ENCODE data around the gene RPP25L. TPM values are rescaled to one million over a fixed set of nuclear protein-coding genes. Genes with fewer than 3 reads are reported as not detected.

RPP25L gene
- total and polyA plus RNA-seq, 2 of the 4 experiments (the other 2 are of a cell fraction), result 20.4 to 26.3 TPM

DNA sequence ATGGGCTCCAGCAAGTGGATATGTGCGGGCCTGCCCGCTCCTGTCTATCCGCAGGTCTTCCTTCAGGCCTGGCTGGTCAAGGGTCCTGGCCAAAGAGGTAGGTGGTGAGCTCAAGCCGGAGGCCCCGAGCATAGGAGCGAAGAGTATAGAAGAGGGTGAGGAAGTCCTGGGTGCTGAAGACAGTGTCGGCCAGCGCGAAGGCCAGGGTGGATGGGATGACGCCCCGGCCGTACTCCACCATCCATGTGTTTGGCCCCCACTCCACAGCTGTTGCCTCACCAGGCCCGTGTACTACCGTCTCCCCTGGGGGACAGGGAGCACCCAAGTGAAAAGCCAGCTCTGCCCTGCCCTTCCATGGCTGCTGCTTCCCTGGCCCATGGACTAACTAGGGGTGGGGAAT lies 23.7 kb upstream of the RPP25L start:
- H2BK15ac ChIP-seq (ENCODE audit: low read depth, low read length), result no peak overlapping the region
- no peak overlapping the region for H4K5ac ChIP-seq (ENCODE audit: low read depth, low read length)
- CTCF ChIA-PET, result no interaction called here
- H3K4me1 ChIP-seq (ENCODE audit: control insufficient read depth, insufficient read depth, low read length), result peaks cover 4% of the 10 kb centered on the region
- H2AK5ac ChIP-seq (ENCODE audit: low read depth, low read length), result no peak overlapping the region
- H2BK20ac ChIP-seq (ENCODE audit: low read depth, low read length), result no peak overlapping the region
- peaks cover 7% of the 10 kb centered on the region for H3K27me3 ChIP-seq (ENCODE audit: control insufficient read depth, insufficient read depth, low read length)
- H2BK5ac ChIP-seq (ENCODE audit: low read depth, low read length, poor library complexity, severe bottlenecking), result no peak overlapping the region
- H2AK9ac ChIP-seq (replicated peaks; ENCODE audit: low read depth, low read length, poor library complexity), result no peak overlapping the region
- H3K36me3 ChIP-seq (ENCODE audit: control insufficient read depth, insufficient read depth, low read length), result peaks cover 6% of the 10 kb centered on the region
- DNase-seq, result no peak
- no peak overlapping the region for H4K8ac ChIP-seq (ENCODE audit: low read depth in 2 of 2, low read length in 2 of 2)
- no peak overlapping the region for H3K14ac ChIP-seq (replicated peaks; ENCODE audit: low read depth, low read length)
- TF ChIP-seq RAD21 (IDR thresholded peaks at IDR 0.05; ENCODE audit: low read length), result no peak
- TF ChIP-seq, protein P1, sequence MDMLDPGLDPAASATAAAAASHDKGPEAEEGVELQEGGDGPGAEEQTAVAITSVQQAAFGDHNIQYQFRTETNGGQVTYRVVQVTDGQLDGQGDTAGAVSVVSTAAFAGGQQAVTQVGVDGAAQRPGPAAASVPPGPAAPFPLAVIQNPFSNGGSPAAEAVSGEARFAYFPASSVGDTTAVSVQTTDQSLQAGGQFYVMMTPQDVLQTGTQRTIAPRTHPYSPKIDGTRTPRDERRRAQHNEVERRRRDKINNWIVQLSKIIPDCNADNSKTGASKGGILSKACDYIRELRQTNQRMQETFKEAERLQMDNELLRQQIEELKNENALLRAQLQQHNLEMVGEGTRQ (IDR thresholded peaks at IDR 0.05; ENCODE audit: low read depth, low read length), result no peak
- ATAC-seq (ENCODE audit: low read depth), result no peak
- H3K4ac ChIP-seq (ENCODE audit: low read depth, low read length), result no peak overlapping the region
- peaks cover 9% of the 10 kb centered on the region; the same call in 1 of the 2 replicates for H4K20me1 ChIP-seq (ENCODE audit: insufficient read depth, low read length)
- no peak overlapping the region for H3K56ac ChIP-seq (ENCODE audit: extremely low read depth, insufficient read depth, low read length)
- no peak overlapping the region for H3K18ac ChIP-seq (ENCODE audit: low read depth, low read length)
- H3K27ac ChIP-seq (ENCODE audit: insufficient read depth, low read length), result no peak overlapping the region
- no peak overlapping the region for H3K4me2 ChIP-seq (ENCODE audit: low read depth, low read length)
- BruUV-seq (replicated peaks), result no TSS peak
- in situ Hi-C loops (cut with MboI; ENCODE audit: low sequenced_read_pairs), result no loop called here
- POLR2A ChIA-PET (ENCODE audit: unreplicated experiment), result no interaction called here
- no peaks in the 10 kb centered on the region for H3K9me3 ChIP-seq (ENCODE audit: control insufficient read depth, insufficient read depth, low read length)
- H3K23ac ChIP-seq (ENCODE audit: low read depth, low read length), result no peak overlapping the region
- no peak overlapping the region for H2BK120ac ChIP-seq (ENCODE audit: low read depth, low read length)
- H4K91ac ChIP-seq (ENCODE audit: insufficient read depth, low read depth, low read length), result no peak overlapping the region
- dilution Hi-C loops (cut with HindIII; ENCODE audit: low sequenced_read_pairs, unreplicated experiment), result no loop called here
- peaks cover 13% of the 10 kb centered on the region; the same call in 1 of the 2 replicates for H3K9me1 ChIP-seq (ENCODE audit: insufficient read depth, low read length)
- 92% methylated on average over 3 of the region's 14 CpGs; no CpG with 5 or more reads in 1 of the 2 experiments for WGBS, 2 experiments (ENCODE audit: extremely low coverage in 2 of 2, insufficient read length in 1 of 2)
- H3K4me3 ChIP-seq (ENCODE audit: insufficient read depth, low read depth, low read length), result no peak overlapping the region
- no peak overlapping the region for H3K9ac ChIP-seq (ENCODE audit: low read depth, low read length)
- intact Hi-C loops (cut with micrococcal nuclease), result no loop called here
- H3K79me1 ChIP-seq (ENCODE audit: low read depth in 1 of 2, low read length in 2 of 2), result peaks cover 13 to 36% of the 10 kb centered on the region in 2 experiments
- H2AFZ ChIP-seq (replicated peaks; ENCODE audit: low read length, poor library complexity), result no peak overlapping the region

All from IMR-90 (cell line).